ENCODE measurements around the gene HDAC4.

GRCh38 chr2:239312741-239313667, 87.8 kb downstream of the HDAC4 start:
- TF ChIP-seq CTCF (IDR thresholded peaks at IDR 0.05 in 2 of 3, conservative IDR thresholded peaks at IDR 0.05 in 1 of 3; ENCODE audit: control insufficient read depth in 2 of 3, extremely low read depth in 1 of 3, insufficient read depth in 1 of 3, low read depth in 3 of 3, low read length in 3 of 3), result no peak
- no peak for TF ChIP-seq SMAD5 (IDR thresholded peaks at IDR 0.05; ENCODE audit: low read depth)
- TF ChIP-seq ZZZ3 (IDR thresholded peaks at IDR 0.05; ENCODE audit: control insufficient read depth, insufficient read length, low read depth), result no peak
- TF ChIP-seq JUND (IDR thresholded peaks at IDR 0.05; ENCODE audit: low read depth, low read length), result no peak
- TF ChIP-seq NR2C2 (IDR thresholded peaks at IDR 0.05; ENCODE audit: borderline replicate concordance, control insufficient read depth, insufficient read length, low read depth), result no peak
- TF ChIP-seq POLR2AphosphoS2 (IDR thresholded peaks at IDR 0.05; ENCODE audit: low read depth, low read length), result no peak
- no peak for TF ChIP-seq ATF3 (IDR thresholded peaks at IDR 0.05; ENCODE audit: borderline replicate concordance, extremely low read depth, low read depth, low read length)
- no peak for TF ChIP-seq KAT2A (conservative IDR thresholded peaks at IDR 0.05; ENCODE audit: control insufficient read depth, low read depth, low read length)
- TF ChIP-seq ZNF274 (IDR thresholded peaks at IDR 0.05; ENCODE audit: insufficient read depth, insufficient read length), result no peak
- TF ChIP-seq FOXK2 (IDR thresholded peaks at IDR 0.05), result no peak

All from GM12878 (cell line).